Uterus (tissue), 2 donors: Measurements from ENCODE around the gene CSF1R.

Experiments used
- POLR2A ChIP-seq, 2 donors: fragments of 450-650 bp; IDR thresholded peaks; one replicate each; pipeline ENCODE4 v1.6.1; 2016; ENCODE audit warnings: antibody characterized with exemption in 2 of 2, mild to moderate bottlenecking in 1 of 2, moderate library complexity in 1 of 2
- TF ChIP-seq, protein P1 (sequence below), 4 experiments: fragments of 200-600 bp in 2 of 4; fragments of 450-650 bp in 2 of 4; sonication (generic) in 2 of 4; IDR thresholded peaks; one replicate each; pipeline ENCODE4 v1.5.1; 2016 to 2019; ENCODE audit warnings: antibody characterized with exemption in 4 of 4, mild to moderate bottlenecking in 2 of 4, moderate library complexity in 1 of 4

DNA sequence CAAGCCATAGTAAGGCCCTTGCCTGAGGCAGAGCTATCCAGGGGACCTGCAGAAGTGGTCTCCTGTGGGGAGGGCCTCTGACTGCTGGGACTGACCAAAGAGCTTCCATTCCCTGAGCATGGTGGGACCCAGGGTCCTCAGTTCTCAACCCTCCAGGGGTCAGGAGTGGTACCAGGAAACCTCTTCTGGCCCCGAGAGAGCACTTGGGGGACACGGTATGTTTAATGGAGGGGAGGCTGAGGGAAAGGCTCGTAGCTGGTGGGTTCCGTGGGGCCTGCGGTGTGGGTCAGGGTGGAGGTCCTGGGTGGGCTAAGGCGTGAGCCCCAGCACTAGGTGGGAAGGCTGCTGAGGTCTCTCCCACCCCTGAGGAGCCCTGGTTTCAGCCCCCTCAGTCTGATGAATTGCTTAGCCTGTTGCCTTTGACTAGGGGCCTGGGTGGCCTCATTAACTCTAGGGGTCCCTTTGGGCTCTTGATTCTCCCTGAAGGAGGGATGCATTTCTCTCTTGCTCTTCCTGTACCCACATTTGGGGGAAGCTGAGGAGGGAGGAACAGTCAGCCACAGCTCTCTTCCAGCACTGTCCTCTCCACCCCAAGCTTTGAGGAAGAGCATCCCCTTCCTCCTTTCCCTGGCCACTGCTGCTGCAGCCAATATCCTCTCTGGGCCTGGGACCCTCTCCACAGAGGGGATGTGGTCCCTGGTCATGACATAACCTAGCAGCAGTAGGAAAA is 34.0 kb downstream of the CSF1R start:
- TF ChIP-seq POLR2A (IDR thresholded peaks at IDR 0.05) = no peak
- TF ChIP-seq, protein P1, sequence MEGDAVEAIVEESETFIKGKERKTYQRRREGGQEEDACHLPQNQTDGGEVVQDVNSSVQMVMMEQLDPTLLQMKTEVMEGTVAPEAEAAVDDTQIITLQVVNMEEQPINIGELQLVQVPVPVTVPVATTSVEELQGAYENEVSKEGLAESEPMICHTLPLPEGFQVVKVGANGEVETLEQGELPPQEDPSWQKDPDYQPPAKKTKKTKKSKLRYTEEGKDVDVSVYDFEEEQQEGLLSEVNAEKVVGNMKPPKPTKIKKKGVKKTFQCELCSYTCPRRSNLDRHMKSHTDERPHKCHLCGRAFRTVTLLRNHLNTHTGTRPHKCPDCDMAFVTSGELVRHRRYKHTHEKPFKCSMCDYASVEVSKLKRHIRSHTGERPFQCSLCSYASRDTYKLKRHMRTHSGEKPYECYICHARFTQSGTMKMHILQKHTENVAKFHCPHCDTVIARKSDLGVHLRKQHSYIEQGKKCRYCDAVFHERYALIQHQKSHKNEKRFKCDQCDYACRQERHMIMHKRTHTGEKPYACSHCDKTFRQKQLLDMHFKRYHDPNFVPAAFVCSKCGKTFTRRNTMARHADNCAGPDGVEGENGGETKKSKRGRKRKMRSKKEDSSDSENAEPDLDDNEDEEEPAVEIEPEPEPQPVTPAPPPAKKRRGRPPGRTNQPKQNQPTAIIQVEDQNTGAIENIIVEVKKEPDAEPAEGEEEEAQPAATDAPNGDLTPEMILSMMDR (IDR thresholded peaks at IDR 0.05) = no peak
